ENCODE results near the gene RTKN2.

The RTKN2 gene

GRCh38 chr10:62177111-62177510 is 91.5 kb downstream of the RTKN2 start:
- no peak overlapping the region for H2BK12ac ChIP-seq (ENCODE audit: low read length in 2 of 2)
- H2BK15ac ChIP-seq (ENCODE audit: low read depth, poor library complexity, severe bottlenecking): no peak overlapping the region
- H2BK5ac ChIP-seq (ENCODE audit: low read depth, low read length, poor library complexity, severe bottlenecking): no peak overlapping the region
- WGBS: no CpG with 5 or more reads among the region's 3 CpGs
- no peak overlapping the region for H3K18ac ChIP-seq (ENCODE audit: low read depth in 1 of 2, low read length in 2 of 2)
- H3K9me3 ChIP-seq (ENCODE audit: control insufficient read depth, low read length): peaks cover 9% of the 10 kb centered on the region
- no peak overlapping the region for H3K4ac ChIP-seq (ENCODE audit: low read depth in 1 of 2, low read length in 2 of 2)
- H3K4me2 ChIP-seq (ENCODE audit: low read length, poor library complexity, severe bottlenecking): no peak overlapping the region
- no peak overlapping the region for H3K14ac ChIP-seq (ENCODE audit: low read length in 2 of 2)
- no peak overlapping the region for H4K8ac ChIP-seq (ENCODE audit: low read length)
- H3K4me1 ChIP-seq (ENCODE audit: control insufficient read depth, insufficient read depth, low read depth, low read length): no peaks in the 10 kb centered on the region
- no peaks in the 10 kb centered on the region for H3K36me3 ChIP-seq (ENCODE audit: control insufficient read depth in 1 of 2, insufficient read depth in 2 of 2, low read depth in 1 of 2, low read length in 2 of 2)
- no peak overlapping the region for H3K27ac ChIP-seq (ENCODE audit: low read length, poor library complexity, severe bottlenecking)
- no peak overlapping the region for H2AFZ ChIP-seq (ENCODE audit: low read depth, low read length)
- no peak overlapping the region for H2AK5ac ChIP-seq (ENCODE audit: low read length, severe bottlenecking)
- H3K9ac ChIP-seq (ENCODE audit: low read length): no peak overlapping the region
- no peak overlapping the region for H4K91ac ChIP-seq (ENCODE audit: low read length)
- DNase-seq: no peak
- H3K23ac ChIP-seq (ENCODE audit: low read length in 2 of 2): no peak overlapping the region
- no peak overlapping the region for H3K4me3 ChIP-seq (ENCODE audit: insufficient read depth in 1 of 2, low read depth in 1 of 2, low read length in 2 of 2)
- H2BK120ac ChIP-seq (ENCODE audit: low read depth, low read length): no peak overlapping the region
- no peaks in the 10 kb centered on the region for H3K27me3 ChIP-seq (ENCODE audit: control insufficient read depth in 1 of 2, insufficient read depth in 1 of 2, low read length in 2 of 2)
- no peaks in the 10 kb centered on the region for H3K79me1 ChIP-seq (replicated peaks; ENCODE audit: low read length, poor library complexity, severe bottlenecking)

GRCh38 chr10:62175251-62175650 is 93.4 kb downstream of the RTKN2 start:
- Histone ChIP-seq H3K9me3 (ENCODE audit: control insufficient read depth, low read length) (peaks cover 9% of the 10 kb centered on the region), H4K8ac (ENCODE audit: low read length) (no peak overlapping the region), H4K91ac (ENCODE audit: low read length) (no peak overlapping the region), H3K4me3 (ENCODE audit: insufficient read depth in 1 of 2, low read depth in 1 of 2, low read length in 2 of 2) (no peak overlapping the region), H3K4me1 (ENCODE audit: control insufficient read depth, insufficient read depth, low read depth, low read length) (no peaks in the 10 kb centered on the region), H3K36me3 (ENCODE audit: control insufficient read depth in 1 of 2, insufficient read depth in 2 of 2, low read depth in 1 of 2, low read length in 2 of 2) (no peaks in the 10 kb centered on the region), H2AK5ac (ENCODE audit: low read length, severe bottlenecking) (no peak overlapping the region), H3K23ac (ENCODE audit: low read length in 2 of 2) (no peak overlapping the region), H3K4me2 (ENCODE audit: low read length, poor library complexity, severe bottlenecking) (no peak overlapping the region), H3K18ac (ENCODE audit: low read depth in 1 of 2, low read length in 2 of 2) (no peak overlapping the region), H2BK120ac (ENCODE audit: low read depth, low read length) (no peak overlapping the region), H3K27me3 (ENCODE audit: control insufficient read depth in 1 of 2, insufficient read depth in 1 of 2, low read length in 2 of 2) (no peaks in the 10 kb centered on the region), H3K27ac (ENCODE audit: low read length, poor library complexity, severe bottlenecking) (no peak overlapping the region), H3K9ac (ENCODE audit: low read length) (no peak overlapping the region), H3K79me1 (replicated peaks; ENCODE audit: low read length, poor library complexity, severe bottlenecking) (no peaks in the 10 kb centered on the region), H2AFZ (ENCODE audit: low read depth, low read length) (no peak overlapping the region), H3K4ac (ENCODE audit: low read depth in 1 of 2, low read length in 2 of 2) (no peak overlapping the region), H2BK15ac (ENCODE audit: low read depth, poor library complexity, severe bottlenecking) (no peak overlapping the region), H2BK12ac (ENCODE audit: low read length in 2 of 2) (no peak overlapping the region), H2BK5ac (ENCODE audit: low read depth, low read length, poor library complexity, severe bottlenecking) (no peak overlapping the region), H3K14ac (ENCODE audit: low read length in 2 of 2) (no peak overlapping the region)
- DNase-seq: no peak
- no CpG with 5 or more reads among the region's 2 CpGs for WGBS

- Histone ChIP-seq H3K79me1 (replicated peaks; ENCODE audit: low read length, poor library complexity, severe bottlenecking) (no peaks in the 10 kb centered on the region), H3K4ac (ENCODE audit: low read depth in 1 of 2, low read length in 2 of 2) (no peak overlapping the region), H3K9ac (ENCODE audit: low read length) (no peak overlapping the region), H2BK15ac (ENCODE audit: low read depth, poor library complexity, severe bottlenecking) (no peak overlapping the region), H3K4me3 (ENCODE audit: insufficient read depth in 1 of 2, low read depth in 1 of 2, low read length in 2 of 2) (no peak overlapping the region), H3K4me2 (ENCODE audit: low read length, poor library complexity, severe bottlenecking) (no peak overlapping the region), H2BK120ac (ENCODE audit: low read depth, low read length) (no peak overlapping the region), H2BK5ac (ENCODE audit: low read depth, low read length, poor library complexity, severe bottlenecking) (no peak overlapping the region), H2AFZ (ENCODE audit: low read depth, low read length) (no peak overlapping the region), H2AK5ac (ENCODE audit: low read length, severe bottlenecking) (no peak overlapping the region), H4K8ac (ENCODE audit: low read length) (no peak overlapping the region), H2BK12ac (ENCODE audit: low read length in 2 of 2) (no peak overlapping the region), H3K27me3 (ENCODE audit: control insufficient read depth in 1 of 2, insufficient read depth in 1 of 2, low read length in 2 of 2) (no peaks in the 10 kb centered on the region), H4K91ac (ENCODE audit: low read length) (no peak overlapping the region), H3K27ac (ENCODE audit: low read length, poor library complexity, severe bottlenecking) (no peak overlapping the region), H3K23ac (ENCODE audit: low read length in 2 of 2) (no peak overlapping the region), H3K9me3 (ENCODE audit: control insufficient read depth, low read length) (peaks cover 9% of the 10 kb centered on the region), H3K4me1 (ENCODE audit: control insufficient read depth, insufficient read depth, low read depth, low read length) (no peaks in the 10 kb centered on the region), H3K18ac (ENCODE audit: low read depth in 1 of 2, low read length in 2 of 2) (no peak overlapping the region), H3K14ac (ENCODE audit: low read length in 2 of 2) (no peak overlapping the region), H3K36me3 (ENCODE audit: control insufficient read depth in 1 of 2, insufficient read depth in 2 of 2, low read depth in 1 of 2, low read length in 2 of 2) (no peaks in the 10 kb centered on the region)
- DNase-seq: no peak
Measured at GRCh38 chr10:62172465-62172864, 96.2 kb downstream of the RTKN2 start.

- WGBS: 0% methylated on average over 1 of the region's 2 CpGs
- Histone ChIP-seq H3K4me2 (ENCODE audit: low read length, poor library complexity, severe bottlenecking) (no peak overlapping the region), H4K8ac (ENCODE audit: low read length) (no peak overlapping the region), H3K18ac (ENCODE audit: low read depth in 1 of 2, low read length in 2 of 2) (no peak overlapping the region), H2BK12ac (ENCODE audit: low read length in 2 of 2) (no peak overlapping the region), H3K9me3 (ENCODE audit: control insufficient read depth, low read length) (peaks cover 9% of the 10 kb centered on the region), H4K91ac (ENCODE audit: low read length) (no peak overlapping the region), H3K14ac (ENCODE audit: low read length in 2 of 2) (no peak overlapping the region), H3K27me3 (ENCODE audit: control insufficient read depth in 1 of 2, insufficient read depth in 1 of 2, low read length in 2 of 2) (no peaks in the 10 kb centered on the region), H2AFZ (ENCODE audit: low read depth, low read length) (no peak overlapping the region), H3K36me3 (ENCODE audit: control insufficient read depth in 1 of 2, insufficient read depth in 2 of 2, low read depth in 1 of 2, low read length in 2 of 2) (no peaks in the 10 kb centered on the region), H3K23ac (ENCODE audit: low read length in 2 of 2) (no peak overlapping the region), H3K9ac (ENCODE audit: low read length) (no peak overlapping the region), H3K4me3 (ENCODE audit: insufficient read depth in 1 of 2, low read depth in 1 of 2, low read length in 2 of 2) (no peak overlapping the region), H3K4me1 (ENCODE audit: control insufficient read depth, insufficient read depth, low read depth, low read length) (no peaks in the 10 kb centered on the region), H2BK5ac (ENCODE audit: low read depth, low read length, poor library complexity, severe bottlenecking) (no peak overlapping the region), H2AK5ac (ENCODE audit: low read length, severe bottlenecking) (no peak overlapping the region), H2BK15ac (ENCODE audit: low read depth, poor library complexity, severe bottlenecking) (no peak overlapping the region), H3K79me1 (replicated peaks; ENCODE audit: low read length, poor library complexity, severe bottlenecking) (no peaks in the 10 kb centered on the region), H3K4ac (ENCODE audit: low read depth in 1 of 2, low read length in 2 of 2) (no peak overlapping the region), H2BK120ac (ENCODE audit: low read depth, low read length) (no peak overlapping the region), H3K27ac (ENCODE audit: low read length, poor library complexity, severe bottlenecking) (no peak overlapping the region)
- DNase-seq: peak; percentile 32
Measured at GRCh38 chr10:62171791-62172190, 96.9 kb downstream of the RTKN2 start.
